DOHH2 (cell line): ENCODE results near the gene VSX1.

Source experiments
- H3F3A ChIP-seq: fragments of 200-600 bp; sonication (generic), shearing (Covaris generic); 2 replicates; pipeline ENCODE4 v1.6.0; 2016; ENCODE audit warnings: antibody characterized with exemption, mild to moderate bottlenecking; ENCODE audit not compliant: control insufficient read depth, insufficient read depth
- H3K27ac ChIP-seq: fragments of 200-600 bp; sonication (generic); 2 replicates; pipeline ENCODE4 v1.5.1; 2014; ENCODE audit warnings: low read depth, mild to moderate bottlenecking, low read length, moderate library complexity
- H3K27me3 ChIP-seq: fragments of 200-600 bp; sonication (generic); 2 replicates; pipeline ENCODE4 v1.6.1; 2014; ENCODE audit warnings: mild to moderate bottlenecking, low read length, mixed read lengths; ENCODE audit not compliant: control insufficient read depth
- H3K36me3 ChIP-seq: fragments of 200-600 bp; sonication (generic); 2 replicates; pipeline ENCODE4 v1.6.1; 2014; ENCODE audit warnings: mild to moderate bottlenecking, low read length, moderate library complexity, mixed read lengths; ENCODE audit not compliant: control insufficient read depth
- H3K4me1 ChIP-seq: fragments of 200-600 bp; sonication (generic); 2 replicates; pipeline ENCODE4 v1.6.1; 2014; ENCODE audit warnings: mild to moderate bottlenecking, low read length, mixed read lengths; ENCODE audit not compliant: control insufficient read depth
- H3K4me2 ChIP-seq: fragments of 200-600 bp; sonication (generic); 2 replicates; pipeline ENCODE4 v1.6.0; 2014; ENCODE audit warnings: mild to moderate bottlenecking, low read length, moderate library complexity
- H3K4me3 ChIP-seq: fragments of 200-600 bp; sonication (generic); 2 replicates; pipeline ENCODE4 v1.5.1; 2014; ENCODE audit warnings: mild to moderate bottlenecking, low read length, mixed read lengths
- H3K79me2 ChIP-seq: fragments of 200-600 bp; sonication (generic); 2 replicates; pipeline ENCODE4 v1.6.1; 2014; ENCODE audit warnings: mild to moderate bottlenecking, low read length, mixed read lengths; ENCODE audit not compliant: control insufficient read depth
- H3K9me2 ChIP-seq: fragments of 200-600 bp; sonication (generic); replicated peaks from 2 replicates; pipeline ENCODE4 v1.6.1; 2014; ENCODE audit warnings: mild to moderate bottlenecking, low read length, mixed read lengths; ENCODE audit not compliant: control insufficient read depth
- H3K9me3 ChIP-seq: fragments of 200-600 bp; sonication (generic); 2 replicates; pipeline ENCODE4 v1.6.1; 2014; ENCODE audit warnings: antibody characterized with exemption, low read length, mixed read lengths; ENCODE audit not compliant: control insufficient read depth, insufficient read depth
- H4K20me1 ChIP-seq: fragments of 200-600 bp; sonication (generic); 2 replicates; pipeline ENCODE4 v1.6.0; 2014; ENCODE audit warnings: low read depth, mild to moderate bottlenecking, antibody characterized with exemption, low read length, moderate library complexity; ENCODE audit not compliant: control insufficient read depth, insufficient read depth
- EZH2phosphoT487 ChIP-seq: fragments of 200-600 bp; sonication (generic); IDR thresholded peaks from 2 replicates; pipeline ENCODE4 v1.6.1; 2017; ENCODE audit warnings: borderline replicate concordance, mild to moderate bottlenecking, antibody characterized with exemption, low read length, moderate library complexity, mixed read lengths
- TF ChIP-seq, protein P1 (sequence below): fragments of 200-600 bp; sonication (generic); IDR thresholded peaks from one replicate; pipeline ENCODE4 v1.5.1; 2014; ENCODE audit warnings: antibody characterized with exemption, mild to moderate bottlenecking, low read depth, low read length; ENCODE audit not compliant: poor library complexity, severe bottlenecking

The VSX1 gene

DNA sequence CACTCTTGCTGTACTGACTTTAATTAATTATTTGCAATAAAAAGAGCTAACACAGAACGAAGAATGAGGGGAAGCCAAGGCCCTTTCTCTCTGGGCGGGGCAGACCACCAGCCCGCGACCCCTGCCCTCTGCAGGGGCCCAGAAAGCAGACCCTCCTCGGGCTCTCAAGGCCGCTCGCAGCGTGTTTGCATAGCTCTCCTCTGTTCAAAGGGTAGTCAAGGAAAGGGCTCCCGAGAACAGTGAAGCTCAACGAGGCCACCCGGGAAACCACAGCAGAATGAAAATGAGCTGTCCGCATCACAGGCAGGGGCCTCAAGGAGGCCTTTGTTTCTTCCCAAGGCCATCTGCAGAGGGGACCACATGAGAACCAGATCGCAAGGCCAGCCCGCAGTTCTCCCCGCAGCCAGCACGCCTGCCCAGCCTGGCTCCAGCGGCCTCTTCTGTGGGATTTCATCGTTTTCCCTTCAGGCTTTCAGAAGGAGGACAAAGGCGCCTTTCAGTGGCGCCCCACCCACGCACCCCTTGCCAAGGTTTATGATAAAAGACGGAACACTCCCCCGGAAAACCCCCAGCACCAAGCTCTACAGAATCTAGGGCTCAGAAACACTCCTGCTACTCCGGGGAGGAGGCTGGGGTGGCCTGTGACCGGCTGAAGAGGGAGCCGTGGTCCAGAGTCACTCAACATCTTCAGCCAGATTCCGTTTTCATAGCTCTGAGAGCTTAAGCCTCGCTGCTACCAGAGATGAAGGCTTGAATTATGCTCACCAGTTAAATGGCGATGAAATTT lies 49.3 kb downstream of the VSX1 start:
- Histone ChIP-seq H4K20me1 (no peaks in the 10 kb centered on the region), H3K4me3 (no peak overlapping the region), H3K27me3 (no peaks in the 10 kb centered on the region), H3K27ac (no peak overlapping the region), H3K79me2 (no peaks in the 10 kb centered on the region), H3F3A (peaks cover 8% of the 10 kb centered on the region; the same call in 1 of the 2 replicates), H3K4me2 (no peak overlapping the region), H3K9me3 (no peaks in the 10 kb centered on the region), H3K4me1 (peaks cover 36% of the 10 kb centered on the region), H3K9me2 (no peaks in the 10 kb centered on the region), H3K36me3 (no peaks in the 10 kb centered on the region)
- TF ChIP-seq, protein P1, sequence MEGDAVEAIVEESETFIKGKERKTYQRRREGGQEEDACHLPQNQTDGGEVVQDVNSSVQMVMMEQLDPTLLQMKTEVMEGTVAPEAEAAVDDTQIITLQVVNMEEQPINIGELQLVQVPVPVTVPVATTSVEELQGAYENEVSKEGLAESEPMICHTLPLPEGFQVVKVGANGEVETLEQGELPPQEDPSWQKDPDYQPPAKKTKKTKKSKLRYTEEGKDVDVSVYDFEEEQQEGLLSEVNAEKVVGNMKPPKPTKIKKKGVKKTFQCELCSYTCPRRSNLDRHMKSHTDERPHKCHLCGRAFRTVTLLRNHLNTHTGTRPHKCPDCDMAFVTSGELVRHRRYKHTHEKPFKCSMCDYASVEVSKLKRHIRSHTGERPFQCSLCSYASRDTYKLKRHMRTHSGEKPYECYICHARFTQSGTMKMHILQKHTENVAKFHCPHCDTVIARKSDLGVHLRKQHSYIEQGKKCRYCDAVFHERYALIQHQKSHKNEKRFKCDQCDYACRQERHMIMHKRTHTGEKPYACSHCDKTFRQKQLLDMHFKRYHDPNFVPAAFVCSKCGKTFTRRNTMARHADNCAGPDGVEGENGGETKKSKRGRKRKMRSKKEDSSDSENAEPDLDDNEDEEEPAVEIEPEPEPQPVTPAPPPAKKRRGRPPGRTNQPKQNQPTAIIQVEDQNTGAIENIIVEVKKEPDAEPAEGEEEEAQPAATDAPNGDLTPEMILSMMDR, result no peak
- no peak for TF ChIP-seq EZH2phosphoT487

DNA sequence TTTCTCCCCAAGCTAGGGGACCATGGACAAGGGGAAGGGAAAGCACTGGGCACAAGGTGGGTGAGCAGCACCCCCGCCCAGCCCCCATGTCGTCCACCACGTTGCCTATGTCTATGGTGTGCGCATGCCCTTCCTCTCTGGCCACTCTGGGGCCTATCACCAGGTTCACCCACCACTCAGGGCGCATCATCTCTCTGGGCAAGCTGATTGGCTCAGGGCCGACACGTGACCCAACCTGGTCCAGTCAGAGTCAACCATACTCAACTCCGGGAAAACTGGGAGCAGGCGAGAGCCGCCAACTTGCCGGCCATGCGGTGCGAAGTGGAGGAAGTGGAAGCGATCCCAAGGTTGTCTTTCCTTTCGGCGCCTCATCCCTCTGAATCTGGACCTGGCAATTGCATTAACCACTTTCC lies 49.9 kb downstream of the VSX1 start:
- no peak overlapping the region for H3K4me2 ChIP-seq
- H3K27ac ChIP-seq, result no peak overlapping the region
- no peaks in the 10 kb centered on the region for H3K27me3 ChIP-seq
- no peak overlapping the region for H3K4me3 ChIP-seq
- no peaks in the 10 kb centered on the region for H3K9me3 ChIP-seq
- peaks cover 30% of the 10 kb centered on the region for H3K4me1 ChIP-seq
- H3K9me2 ChIP-seq, result no peaks in the 10 kb centered on the region
- TF ChIP-seq, protein P1, result no peak
- TF ChIP-seq EZH2phosphoT487, result no peak
- H3K36me3 ChIP-seq, result no peaks in the 10 kb centered on the region
- H3F3A ChIP-seq, result peaks cover 6% of the 10 kb centered on the region; the same call in 1 of the 2 replicates
- no peaks in the 10 kb centered on the region for H4K20me1 ChIP-seq
- no peaks in the 10 kb centered on the region for H3K79me2 ChIP-seq

DNA sequence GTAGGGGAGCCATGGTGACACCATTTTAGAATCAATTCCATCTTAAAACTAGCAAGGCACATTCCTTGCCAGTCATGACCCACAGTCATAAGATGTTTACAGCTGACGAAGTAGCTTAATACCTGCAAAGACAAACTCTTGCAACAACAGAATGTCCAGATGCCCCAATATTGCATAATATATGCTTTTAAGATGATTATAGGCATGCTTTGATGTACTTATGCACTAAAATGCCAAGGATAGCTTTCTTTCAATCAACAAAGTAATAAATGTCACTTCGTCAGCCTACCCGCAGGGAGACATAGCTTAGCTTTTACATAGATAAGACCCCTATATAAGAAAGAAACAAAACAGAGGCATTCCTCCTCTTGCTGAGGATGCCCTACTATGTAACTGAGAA lies 50.7 kb downstream of the VSX1 start:
- no peaks in the 10 kb centered on the region for H3K27me3 ChIP-seq
- H3K27ac ChIP-seq, result no peak overlapping the region
- H3K4me3 ChIP-seq, result no peak overlapping the region
- peaks cover 6% of the 10 kb centered on the region; the same call in 1 of the 2 replicates for H3F3A ChIP-seq
- H3K4me1 ChIP-seq, result peaks cover 22% of the 10 kb centered on the region
- no peaks in the 10 kb centered on the region for H3K9me2 ChIP-seq
- H3K36me3 ChIP-seq, result no peaks in the 10 kb centered on the region
- H4K20me1 ChIP-seq, result no peaks in the 10 kb centered on the region
- TF ChIP-seq EZH2phosphoT487, result no peak
- TF ChIP-seq, protein P1, result no peak
- H3K4me2 ChIP-seq, result no peak overlapping the region
- no peaks in the 10 kb centered on the region for H3K79me2 ChIP-seq
- H3K9me3 ChIP-seq, result no peaks in the 10 kb centered on the region
